HG03460 (cell line): ENCODE results near the gene NLRP7.
"Not testable (repeated sequence)": the region's sequence is repeated elsewhere in the genome, so short reads cannot be mapped to it uniquely, and the experiment has no call there.

ENCODE experiments used
- ATAC-seq: cut with Tn5 transposase; IDR thresholded peaks from one replicate; pipeline ENCODE4 v1.9.1; 2021; ENCODE audit not compliant: unreplicated experiment

NLRP7 gene

DNA sequence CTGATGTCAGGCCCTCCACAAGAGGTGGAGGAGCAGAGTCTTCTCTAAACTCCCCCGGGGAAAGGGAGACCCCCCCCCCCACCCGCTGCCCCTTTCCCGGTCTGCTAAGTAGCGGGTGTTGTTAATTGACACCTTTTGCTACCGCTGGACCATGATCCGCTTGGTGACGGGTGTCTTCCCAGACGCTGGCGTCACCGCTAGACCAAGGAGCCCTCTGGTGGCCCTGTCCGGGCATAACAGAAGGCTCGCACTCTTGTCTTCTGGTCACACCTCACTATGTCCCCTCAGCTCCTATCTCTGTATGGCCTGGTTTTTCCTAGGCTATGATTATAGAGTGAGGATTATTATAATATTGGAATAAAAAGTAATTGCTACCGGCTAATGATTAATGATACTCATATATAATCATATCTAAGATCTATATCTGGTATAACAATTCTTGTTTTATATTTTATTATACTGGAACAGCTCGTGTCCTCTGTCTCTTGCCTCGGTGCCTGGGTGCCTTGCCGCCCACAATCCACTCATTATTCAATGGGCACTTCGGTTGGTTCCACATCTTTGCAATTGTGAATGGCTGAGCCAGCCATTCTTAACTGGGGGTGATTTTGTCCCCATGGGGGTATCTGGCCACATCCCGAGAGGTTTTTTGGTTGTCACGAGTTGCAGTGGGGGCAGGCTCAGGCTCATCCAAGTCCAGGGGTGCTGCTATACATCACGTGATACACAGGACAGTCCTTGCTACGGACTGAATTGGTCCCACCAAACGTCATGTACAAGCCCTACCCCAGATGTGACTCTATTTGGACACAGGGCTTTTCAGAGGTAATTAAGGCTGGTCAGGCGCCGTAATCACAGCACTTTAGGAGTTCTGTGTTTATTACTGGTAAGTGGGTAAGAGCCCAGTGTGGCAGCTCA, 27.4 kb downstream of the NLRP7 start:
- ATAC-seq, result not testable (repeated sequence)

DNA sequence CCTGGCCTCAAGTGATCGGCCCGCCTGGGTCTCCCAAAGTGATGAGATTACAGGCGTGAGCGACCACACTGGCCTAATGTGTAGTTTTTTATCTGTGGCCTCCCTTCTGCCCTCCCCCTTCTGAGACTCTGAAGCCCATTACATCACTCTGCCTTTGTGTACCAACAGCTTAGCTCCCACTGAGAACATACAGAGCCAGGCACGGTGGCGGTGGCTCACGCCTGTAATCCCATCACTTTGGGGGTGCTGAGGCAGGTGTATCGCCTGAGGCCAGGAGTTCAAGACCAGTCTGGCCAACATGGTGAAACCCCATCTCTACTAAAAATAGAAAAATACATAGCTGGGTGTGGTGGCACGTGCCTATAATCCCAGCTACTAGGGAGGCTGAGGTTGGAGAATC, 28.8 kb downstream of the NLRP7 start:
- ATAC-seq, result no peak

DNA sequence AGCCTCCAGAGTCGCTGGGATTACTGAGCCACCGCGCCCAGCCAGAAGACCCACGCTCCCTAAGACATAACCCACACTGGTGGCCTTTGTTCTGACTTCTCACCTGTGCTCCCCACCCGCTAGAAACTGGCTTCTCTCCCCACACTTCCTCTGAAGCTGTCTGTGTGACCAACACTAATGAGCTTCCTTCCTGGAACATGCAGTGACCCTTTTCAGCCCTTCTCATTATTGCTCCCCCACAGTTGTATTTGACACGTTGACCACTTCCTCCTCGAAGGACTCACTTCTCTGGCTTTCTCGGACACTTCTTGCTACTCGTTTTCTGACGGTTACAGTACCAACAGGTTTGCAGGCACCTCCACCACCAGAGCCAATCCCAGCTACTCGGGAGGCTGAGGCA, 30.5 kb downstream of the NLRP7 start:
- ATAC-seq, result no peak

DNA sequence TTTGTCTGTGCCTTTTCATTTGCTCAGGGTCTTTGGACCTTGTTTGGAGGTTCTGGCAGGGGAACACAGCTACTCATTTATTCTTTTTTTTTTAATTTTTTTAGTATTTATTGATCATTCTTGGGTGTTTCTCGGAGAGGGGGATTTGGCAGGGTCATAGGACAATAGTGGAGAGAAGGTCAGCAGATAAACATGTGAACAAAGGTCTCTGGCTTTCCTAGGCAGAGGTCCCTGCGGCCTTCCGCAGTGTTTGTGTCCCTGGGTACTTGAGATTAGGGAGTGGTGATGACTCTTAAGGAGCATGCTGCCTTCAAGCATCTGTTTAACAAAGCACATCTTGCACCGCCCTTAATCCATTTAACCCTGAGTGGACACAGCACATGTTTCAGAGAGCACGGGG, 39.4 kb downstream of the NLRP7 start:
- ATAC-seq, result not testable (repeated sequence)

DNA sequence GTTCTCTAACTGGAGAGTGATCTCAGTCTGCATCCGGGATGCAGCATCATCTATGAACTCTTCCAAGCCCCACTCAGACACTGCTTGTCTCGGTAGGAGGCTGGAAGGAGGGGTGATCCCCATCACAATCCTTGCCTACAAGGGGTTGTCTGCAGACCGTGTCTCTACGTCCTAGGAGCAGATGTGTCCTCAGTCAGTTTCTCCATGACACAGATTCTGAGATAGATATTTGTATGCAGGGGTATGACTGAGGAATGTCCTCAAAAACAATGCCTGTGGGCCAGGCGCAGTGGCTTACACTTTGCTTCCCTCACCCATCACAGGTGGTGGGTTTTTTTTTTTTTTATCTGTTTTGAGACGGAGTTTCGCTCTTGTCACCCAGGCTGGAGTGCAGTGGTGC, 40.5 kb downstream of the NLRP7 start:
- ATAC-seq, result no peak

DNA sequence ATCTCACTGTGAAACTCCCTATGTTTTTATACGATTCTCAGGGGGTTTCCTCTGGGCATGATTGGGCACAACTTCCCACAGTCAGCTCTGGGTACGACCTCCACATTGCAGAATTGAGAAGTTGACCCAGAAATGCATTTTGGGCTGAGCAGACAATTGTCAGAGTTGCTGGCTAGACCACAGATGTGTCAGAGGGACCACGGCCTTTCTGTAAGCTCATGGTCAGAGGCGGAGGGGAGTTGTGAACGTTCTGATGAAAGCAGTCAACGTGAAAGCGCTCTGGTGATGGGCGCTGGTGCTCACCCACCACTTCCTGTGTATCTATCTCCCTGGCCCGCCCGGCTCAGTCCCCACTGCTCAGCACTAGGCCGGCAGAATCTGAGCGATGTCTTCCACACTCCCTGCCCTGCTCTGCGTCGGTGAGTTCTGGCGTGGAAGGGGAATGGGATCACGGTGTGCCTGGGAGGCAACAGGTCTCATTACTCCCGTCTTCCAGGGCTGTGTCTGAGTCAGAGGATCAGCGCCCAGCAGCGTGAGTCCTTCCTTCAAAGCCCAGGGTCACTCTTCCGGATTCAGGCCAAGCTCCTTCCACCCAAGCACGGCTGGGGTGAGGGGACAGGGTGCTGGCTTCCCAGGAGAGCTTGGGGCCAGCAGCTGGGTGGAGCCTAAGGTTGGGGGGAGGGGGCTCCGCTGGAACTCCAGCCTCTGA, 41.4 kb downstream of the NLRP7 start, which contains the start of gene NCR1:
Gene NCR1, plus strand, starts transcription at position 346 of the 709 bp plus-strand sequence. Its CDS starts 40 bp downstream, at position 386.
- ATAC-seq, result no peak

DNA sequence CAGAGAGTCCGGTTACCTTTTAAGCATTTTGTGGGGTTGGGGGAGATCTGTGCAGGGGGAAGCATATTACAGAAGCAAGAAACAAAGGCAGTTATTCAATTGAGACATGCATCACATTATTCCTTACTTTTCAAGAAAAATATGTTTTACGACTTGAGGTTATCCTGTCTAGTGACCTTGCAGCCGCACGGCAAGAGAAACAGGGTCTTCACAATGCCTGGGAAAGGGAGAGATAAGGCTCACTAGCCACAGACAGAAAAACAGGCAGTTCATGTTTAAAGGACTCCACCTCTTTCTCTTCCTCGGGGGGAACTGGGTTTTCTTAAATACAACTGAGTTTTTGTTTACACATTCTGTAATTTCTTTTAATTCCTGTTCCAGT, 41.9 kb downstream of the NLRP7 start:
- ATAC-seq, result no peak

DNA sequence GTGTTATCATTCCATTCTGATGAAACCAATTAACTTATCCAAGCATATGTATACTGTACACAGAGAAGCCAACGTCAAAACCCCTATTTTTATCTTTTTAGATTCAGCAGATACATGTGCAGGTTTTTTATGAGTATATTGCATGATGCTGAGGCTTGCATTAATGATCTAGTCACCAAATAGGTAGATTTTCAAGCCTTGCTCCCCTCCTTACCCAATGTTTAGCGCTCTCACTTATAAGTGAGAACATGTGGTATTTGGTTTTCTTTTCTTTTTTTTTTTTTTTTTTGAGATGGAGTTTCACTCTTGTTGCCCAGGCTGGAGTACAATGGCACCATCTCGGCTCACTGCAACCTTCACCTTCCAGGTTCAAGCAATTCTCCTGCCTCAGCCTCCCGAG, 43.1 kb downstream of the NLRP7 start:
- ATAC-seq, result not testable (repeated sequence)

DNA sequence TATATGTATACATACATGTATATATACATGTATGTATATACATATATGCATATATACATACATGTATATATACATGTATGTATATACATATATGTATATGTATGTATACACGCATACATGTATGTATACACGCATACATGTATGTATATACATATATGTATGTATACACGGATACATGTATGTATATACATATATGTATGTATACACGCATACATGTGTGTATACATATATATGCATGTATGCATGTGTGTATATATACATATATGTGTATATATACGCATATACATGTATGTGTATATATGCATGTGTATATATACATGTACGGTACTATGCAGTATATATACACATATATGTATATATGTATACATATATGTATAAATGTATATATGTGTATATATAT, 44.0 kb downstream of the NLRP7 start:
- no peak for ATAC-seq

DNA sequence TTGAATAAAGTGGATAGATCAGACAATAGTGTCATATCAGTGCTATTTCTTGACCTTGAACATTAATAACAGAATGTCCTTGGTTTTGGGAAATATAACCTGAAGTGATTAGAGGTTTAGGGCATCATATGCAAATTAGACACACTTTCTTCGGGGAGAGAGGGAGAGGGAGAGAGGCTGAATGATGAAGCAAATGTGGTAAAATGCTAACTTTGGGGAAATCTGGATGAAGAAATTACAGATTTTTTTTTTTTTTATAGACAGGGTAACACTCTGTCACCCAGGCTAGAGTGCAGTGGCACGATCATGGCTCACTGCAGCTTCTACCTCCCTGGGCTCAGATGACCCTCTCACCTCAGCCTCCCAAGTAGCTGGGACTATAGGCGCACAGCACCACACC, 45.3 kb downstream of the NLRP7 start:
- no peak for ATAC-seq

DNA sequence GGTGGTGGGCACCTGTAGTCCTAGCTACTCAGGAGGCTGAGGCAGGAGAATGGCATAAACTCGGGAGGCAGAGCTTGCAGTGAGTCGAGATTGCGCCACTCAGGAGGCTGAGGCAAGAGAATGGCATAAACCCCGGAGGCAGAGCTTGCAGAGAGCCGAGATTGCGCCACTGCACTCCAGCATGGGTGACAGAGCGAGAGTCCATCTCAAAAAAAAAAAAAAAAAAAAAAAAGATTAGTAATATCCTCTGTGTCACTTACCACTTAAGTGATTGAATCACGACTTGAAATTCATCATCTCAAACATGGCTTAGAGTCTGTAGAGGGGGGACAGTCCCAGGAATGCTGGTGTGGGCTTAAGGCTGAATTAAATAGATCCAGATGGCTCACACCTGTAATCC, 46.2 kb downstream of the NLRP7 start:
- not testable (repeated sequence) for ATAC-seq

DNA sequence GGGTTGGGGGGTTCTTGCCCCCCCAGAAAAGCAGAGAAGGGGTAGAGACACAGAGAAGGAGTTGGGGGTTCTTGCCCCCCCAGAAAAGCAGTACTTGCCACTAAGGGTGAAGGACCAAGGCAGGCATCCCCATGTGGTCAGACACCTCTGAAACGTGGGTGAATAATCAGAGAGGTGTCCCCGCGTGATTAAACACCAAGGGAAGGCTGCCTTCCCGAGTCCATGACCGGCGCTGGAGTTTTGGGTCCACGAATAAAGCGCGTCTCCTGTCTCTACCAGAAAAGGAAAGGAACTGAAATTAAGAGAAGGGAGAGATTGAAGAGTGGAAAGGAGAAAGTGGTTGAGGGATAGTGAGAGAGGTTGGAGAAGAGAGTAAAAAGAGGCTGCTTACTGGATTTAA, 47.7 kb downstream of the NLRP7 start:
- ATAC-seq, result not testable (repeated sequence)

DNA sequence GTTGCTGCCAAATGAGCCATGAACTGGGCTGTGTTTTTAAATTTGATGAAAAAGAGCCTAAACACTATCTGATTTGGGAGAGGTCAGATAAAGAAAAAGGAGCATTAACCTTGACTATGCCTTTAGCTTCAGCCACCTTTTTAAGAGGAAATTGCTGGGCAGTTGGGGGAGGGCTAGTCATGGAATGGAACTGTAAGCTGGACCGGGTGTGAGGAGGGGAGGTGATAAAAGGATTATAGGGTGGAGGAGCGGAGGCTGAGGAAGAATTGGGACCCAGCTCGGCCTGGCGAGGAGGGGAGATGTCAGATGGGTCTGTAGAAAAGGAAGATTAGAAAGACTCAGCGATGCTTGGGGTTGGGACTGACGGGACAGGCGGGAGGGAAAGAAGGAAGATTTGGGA, 48.6 kb downstream of the NLRP7 start:
- not testable (repeated sequence) for ATAC-seq

DNA sequence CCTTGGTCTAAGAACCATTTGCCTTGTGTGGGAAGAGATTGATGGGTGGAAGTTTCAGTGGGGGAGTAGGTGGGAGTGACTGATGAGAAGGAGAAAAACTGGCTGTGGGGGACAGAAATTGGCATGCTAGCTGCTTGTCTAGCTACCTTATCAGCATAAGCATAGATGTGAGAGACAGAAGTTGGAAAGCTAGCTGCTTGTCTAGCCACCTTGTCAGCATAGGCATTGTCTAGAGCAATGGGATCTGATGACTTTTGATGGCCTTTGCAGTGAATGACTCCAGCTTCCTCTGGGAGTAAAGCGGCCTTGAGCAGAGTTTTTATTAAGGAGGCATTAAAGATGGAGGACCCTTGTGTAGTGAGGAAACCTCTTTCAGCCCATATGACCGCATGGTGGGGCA, 51.3 kb downstream of the NLRP7 start:
- no peak for ATAC-seq

DNA sequence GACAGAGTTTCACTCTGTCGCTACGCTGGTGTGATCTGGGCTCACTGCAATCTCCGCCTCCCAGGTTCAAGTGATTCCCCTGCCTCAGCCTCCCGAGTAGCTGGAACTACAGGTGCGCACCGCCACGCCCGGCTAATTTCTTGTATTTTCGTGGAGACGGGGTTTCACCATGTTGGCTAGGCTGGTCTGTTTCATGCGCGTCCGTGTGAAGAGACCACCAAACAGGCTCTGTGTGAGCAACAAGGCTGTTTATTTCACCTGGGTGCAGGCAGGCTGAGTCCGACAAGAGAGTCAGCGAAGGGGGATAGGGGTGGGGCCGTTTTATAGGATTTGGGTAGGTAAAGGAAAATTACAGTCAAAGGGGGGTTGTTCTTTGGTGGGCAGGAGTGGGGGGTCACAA, 53.2 kb downstream of the NLRP7 start:
- not testable (repeated sequence) for ATAC-seq

DNA sequence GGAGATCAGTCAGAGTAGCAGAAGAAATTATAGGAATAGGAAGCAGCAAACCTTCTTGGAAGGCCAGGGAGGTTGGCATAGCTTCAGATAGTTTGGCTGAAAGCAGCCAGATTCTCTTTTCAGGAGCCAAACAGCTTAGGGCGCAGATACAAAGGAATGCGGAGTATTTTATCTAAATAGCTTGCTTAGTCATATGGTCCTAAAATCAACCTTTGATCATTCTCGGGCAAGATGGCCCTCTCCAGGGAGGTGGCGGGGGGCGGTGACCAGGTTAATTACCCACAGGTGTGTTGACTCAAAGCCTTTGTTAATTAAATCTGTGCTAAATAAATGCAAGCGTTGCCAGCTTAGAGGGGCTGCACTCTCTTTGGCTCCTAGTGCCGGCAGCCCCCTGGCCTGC, 53.9 kb downstream of the NLRP7 start:
- no peak for ATAC-seq

DNA sequence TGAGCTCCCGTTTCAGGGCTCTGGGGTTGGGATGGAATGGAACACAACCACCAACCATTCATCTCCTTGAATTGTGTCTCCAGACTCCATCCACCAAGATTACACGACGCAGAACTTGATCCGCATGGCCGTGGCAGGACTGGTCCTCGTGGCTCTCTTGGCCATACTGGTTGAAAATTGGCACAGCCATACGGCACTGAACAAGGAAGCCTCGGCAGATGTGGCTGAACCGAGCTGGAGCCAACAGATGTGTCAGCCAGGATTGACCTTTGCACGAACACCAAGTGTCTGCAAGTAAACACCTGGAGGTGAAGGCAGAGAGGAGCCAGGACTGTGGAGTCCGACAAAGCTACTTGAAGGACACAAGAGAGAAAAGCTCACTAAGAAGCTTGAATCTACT, 57.8 kb downstream of the NLRP7 start:
- ATAC-seq, result no peak

DNA sequence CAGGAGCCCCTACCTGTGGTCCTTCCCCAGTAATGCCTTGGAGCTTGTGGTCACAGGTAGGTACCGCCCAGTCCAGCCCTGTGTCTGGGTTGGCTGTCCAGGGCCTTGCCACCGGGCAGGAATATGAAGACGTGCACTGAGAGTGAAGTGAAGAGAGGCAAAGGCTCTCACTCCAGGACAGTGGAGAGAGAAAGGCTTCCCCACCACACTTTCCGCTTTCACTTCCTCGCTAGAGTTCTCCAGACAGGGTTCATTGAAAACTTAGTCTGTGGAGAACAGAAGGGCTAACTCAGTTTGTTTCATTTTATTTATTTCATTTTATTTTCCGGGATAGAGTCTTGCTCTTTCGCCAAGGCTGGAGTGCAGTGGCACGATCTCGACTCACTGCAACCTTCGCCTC, 59.1 kb downstream of the NLRP7 start:
- ATAC-seq, result no peak

DNA sequence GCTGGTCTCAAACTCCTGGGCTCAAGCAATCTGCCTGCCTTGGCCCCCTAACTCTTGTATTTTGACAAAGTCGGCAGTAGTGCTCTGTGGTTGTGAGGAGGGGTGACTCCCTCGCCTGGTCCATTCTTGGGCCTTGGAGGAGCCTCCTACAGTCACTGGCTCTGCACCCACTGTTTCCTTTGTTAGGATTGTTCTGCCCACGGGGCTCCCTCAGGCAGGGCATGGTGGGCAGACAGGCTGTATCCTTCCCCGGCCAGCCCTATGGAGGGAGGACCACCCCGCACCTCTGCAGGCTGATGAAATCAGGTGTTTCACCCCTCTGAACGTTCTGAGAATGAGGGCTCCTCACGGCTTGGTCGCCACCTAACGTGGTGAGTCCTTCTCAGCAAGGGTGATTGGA, 64.1 kb downstream of the NLRP7 start:
- ATAC-seq, result no peak

DNA sequence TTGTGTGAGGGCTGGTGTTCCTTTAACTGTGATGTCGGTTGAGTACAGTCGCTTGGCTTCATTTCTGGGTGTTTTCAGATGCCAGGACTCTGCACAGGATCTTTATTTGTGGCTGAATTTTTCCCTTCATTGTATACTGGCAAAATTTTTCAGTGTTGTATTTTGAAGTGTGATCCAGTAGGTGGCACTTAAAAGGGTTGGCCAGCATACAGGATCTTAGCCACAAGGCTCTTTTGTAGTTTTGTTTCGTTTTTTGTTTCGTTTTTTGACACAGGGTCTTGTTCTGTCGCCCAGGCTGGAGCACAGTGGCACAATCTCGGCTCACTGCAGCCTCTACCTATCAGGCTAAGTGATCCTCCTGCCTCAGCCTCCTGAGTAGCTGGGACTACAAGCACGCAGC, 64.6 kb downstream of the NLRP7 start:
- ATAC-seq, result no peak

DNA sequence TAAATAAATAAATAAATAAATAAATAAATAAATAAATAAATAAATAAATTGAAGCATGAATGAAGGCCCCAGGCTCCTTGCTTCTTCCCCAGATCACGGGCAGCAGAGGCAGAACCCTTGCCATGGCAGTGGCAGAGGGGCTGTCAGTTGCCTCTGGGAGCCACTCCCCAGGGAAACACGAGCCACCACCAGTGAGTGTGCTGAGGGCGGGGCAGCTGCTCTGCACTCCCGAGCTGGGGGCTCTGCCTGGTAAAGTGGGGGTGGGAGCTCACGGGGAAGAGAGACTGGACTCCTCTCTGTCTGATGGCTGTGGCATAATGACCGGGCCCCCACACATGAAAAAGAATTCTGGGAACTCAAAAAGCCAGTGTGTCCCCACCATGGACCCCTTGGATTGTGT, 65.4 kb downstream of the NLRP7 start:
- ATAC-seq, result no peak

DNA sequence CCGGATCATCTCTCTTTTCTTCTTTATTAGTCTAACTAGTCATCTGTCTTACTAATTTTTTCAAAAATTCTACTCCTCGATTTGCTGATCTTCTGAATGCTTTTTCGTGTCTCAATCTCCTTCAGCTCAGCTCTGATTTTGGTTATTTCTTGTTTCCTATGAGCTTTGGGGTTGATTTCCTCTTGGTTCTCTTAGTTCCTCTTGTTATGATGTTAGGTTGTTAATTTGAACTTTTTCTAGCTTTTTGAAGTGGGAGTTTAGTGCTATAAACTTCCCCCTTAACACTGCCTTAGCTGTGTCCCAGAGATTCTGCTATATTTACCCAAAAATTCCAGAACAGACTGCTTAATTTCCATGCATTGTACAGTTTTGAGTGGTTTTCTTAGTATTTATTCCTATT, 69.9 kb downstream of the NLRP7 start:
- no peak for ATAC-seq
